Mucosa of rectum (tissue), 2 donors: ENCODE measurements around the gene AATF.

ENCODE experiments used
- H3K27ac ChIP-seq, 2 donors: one replicate each; pipeline ENCODE4 v1.7.0; 2013; ENCODE audit warnings: inconsistent platforms in 2 of 2, low read depth in 2 of 2, low read length in 2 of 2
- H3K27me3 ChIP-seq, 2 donors: one replicate each; pipeline ENCODE4 v1.7.0; 2013; ENCODE audit warnings: low read length in 2 of 2; ENCODE audit not compliant: control insufficient read depth in 2 of 2, insufficient read depth in 2 of 2
- H3K36me3 ChIP-seq, 2 donors: one replicate each; pipeline ENCODE4 v1.7.0; 2013; ENCODE audit warnings: low read length in 2 of 2; ENCODE audit not compliant: control insufficient read depth in 2 of 2, insufficient read depth in 2 of 2
- H3K4me1 ChIP-seq, 2 donors: one replicate each; pipeline ENCODE4 v1.7.0; 2013; ENCODE audit warnings: low read length in 2 of 2, mild to moderate bottlenecking in 1 of 2; ENCODE audit not compliant: control insufficient read depth in 2 of 2, insufficient read depth in 2 of 2
- H3K4me3 ChIP-seq, 2 donors: one replicate each; pipeline ENCODE4 v1.7.0; 2013; ENCODE audit warnings: low read length in 2 of 2
- H3K9ac ChIP-seq, 2 donors: one replicate each; pipeline ENCODE4 v1.7.0; 2013; ENCODE audit warnings: low read length in 2 of 2, low read depth in 1 of 2, mild to moderate bottlenecking in 1 of 2
- H3K9me3 ChIP-seq, 2 donors: one replicate each; pipeline ENCODE4 v1.7.0; 2013; ENCODE audit warnings: low read length in 2 of 2; ENCODE audit not compliant: control insufficient read depth in 2 of 2
- donor health status: healthy.
- donor health status: Normal muscosa, but diverticular disease.

Gene AATF

DNA sequence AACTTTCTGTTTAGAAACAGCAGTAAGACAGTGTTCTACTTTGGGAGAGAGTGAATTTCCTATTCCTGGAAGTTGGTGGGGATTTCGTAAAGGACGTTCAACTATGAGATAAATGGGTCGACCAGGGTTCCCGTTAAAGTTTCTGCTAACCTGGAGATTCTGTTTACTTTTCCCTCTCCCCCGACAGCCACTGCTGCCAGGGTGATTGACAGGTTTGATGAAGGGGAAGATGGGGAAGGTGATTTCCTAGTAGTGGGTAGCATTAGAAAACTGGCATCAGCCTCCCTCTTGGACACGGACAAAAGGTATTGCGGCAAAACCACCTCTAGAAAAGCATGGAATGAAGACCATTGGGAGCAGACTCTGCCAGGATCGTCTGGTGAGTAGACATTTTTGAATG lies 1.3 kb downstream of the AATF start:
- Histone ChIP-seq H3K9me3 (no peaks in the 10 kb centered on the region), H3K4me1 (peaks cover 13 to 15% of the 10 kb centered on the region in 2 donors), H3K27me3 (peaks cover 26% of the 10 kb centered on the region in 2 donors), H3K27ac (no peak overlapping the region), H3K4me3 (peak overlapping the region; percentile 91 to 93), H3K36me3 (peaks cover 28 to 34% of the 10 kb centered on the region in 2 donors), H3K9ac (peak overlapping the region; percentile 92 to 96)

DNA sequence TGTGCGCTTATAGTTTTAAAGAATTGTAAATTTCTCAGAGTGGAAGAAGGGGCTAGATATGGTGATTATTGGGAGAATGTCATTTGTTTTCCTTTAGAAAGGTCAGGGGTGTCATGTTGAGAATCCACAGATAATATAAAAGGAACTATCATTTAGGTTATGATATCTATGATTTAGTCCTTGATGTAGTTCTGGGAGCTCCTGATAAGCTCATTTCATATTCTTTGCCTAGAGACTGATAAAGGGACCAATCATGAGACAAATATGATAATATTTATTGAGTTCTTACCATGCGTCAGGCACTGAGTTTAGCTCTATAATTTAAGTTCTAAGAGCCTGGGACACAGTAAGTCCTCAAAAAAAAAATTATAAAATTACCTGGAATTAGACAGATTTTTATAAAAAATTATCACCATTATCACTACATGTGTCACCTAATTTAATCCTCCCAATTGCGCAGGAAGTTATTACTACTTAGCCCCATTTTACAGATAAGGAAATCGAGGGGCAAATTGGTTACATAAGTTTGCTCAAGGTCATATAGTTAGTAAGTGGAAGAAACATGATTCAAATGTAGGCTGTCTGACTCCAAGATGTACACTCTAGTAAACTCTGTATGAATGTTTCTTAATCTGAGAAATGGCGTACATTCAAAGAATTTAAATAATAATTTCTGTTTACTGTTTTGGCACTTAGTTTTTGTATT lies 2.5 kb downstream of the AATF start:
- Histone ChIP-seq H3K9ac (no peak overlapping the region), H3K9me3 (no peaks in the 10 kb centered on the region), H3K36me3 (peaks cover 39 to 44% of the 10 kb centered on the region in 2 donors), H3K4me1 (peaks cover 13 to 15% of the 10 kb centered on the region in 2 donors), H3K27me3 (peaks cover 15 to 18% of the 10 kb centered on the region in 2 donors), H3K27ac (no peak overlapping the region), H3K4me3 (no peak overlapping the region)

DNA sequence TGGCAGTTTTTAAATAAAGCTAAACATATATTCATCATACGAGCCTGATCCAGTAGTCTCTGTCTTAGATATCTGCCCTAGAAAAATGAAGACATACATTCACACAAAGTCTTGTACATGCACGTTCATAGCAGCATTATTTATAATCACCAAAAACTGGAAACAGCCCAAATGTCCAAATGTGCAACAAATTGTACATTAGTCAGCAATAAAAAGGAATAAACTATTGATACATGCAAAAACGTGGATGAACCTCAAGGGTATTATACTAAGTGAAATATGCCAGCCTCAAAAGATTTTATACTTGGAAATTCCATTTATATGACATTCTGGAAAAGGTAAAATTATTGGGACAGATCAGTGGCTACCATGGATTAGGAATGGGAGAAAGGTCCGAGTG lies 22.8 kb downstream of the AATF start:
- H3K9ac ChIP-seq: no peak overlapping the region
- no peaks in the 10 kb centered on the region for H3K4me1 ChIP-seq
- H3K27me3 ChIP-seq: no peaks in the 10 kb centered on the region
- peaks cover 4 to 6% of the 10 kb centered on the region in 2 donors for H3K36me3 ChIP-seq
- H3K9me3 ChIP-seq: no peaks in the 10 kb centered on the region
- no peak overlapping the region for H3K4me3 ChIP-seq
- no peak overlapping the region for H3K27ac ChIP-seq

DNA sequence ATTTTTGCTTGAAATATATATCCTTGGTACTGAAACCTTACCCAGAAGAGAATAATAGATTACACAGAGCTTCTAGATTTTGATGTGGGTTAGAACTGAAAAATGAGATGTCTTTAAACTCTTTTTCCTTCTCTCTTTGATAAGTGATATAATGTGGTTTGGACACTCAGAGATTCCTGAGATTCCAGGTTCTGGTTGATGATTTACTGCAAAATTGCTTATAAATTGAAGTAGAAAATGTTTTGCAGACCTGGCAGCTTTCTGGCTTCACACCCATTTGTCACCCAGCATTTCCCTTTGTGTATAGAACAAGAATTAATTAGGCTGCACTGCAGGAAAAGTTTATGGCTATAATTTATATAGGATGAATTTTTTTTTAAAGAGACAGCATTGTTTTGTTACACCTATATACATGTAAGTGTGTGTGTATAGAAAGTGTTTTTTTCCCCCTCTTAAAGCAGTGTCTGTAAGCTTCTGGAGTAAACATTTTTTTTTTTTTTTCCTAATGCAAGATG lies 23.5 kb downstream of the AATF start:
- Histone ChIP-seq H3K9ac (no peak overlapping the region), H3K36me3 (peaks cover 4 to 6% of the 10 kb centered on the region in 2 donors), H3K4me3 (no peak overlapping the region), H3K27me3 (no peaks in the 10 kb centered on the region), H3K27ac (no peak overlapping the region), H3K4me1 (no peaks in the 10 kb centered on the region), H3K9me3 (no peaks in the 10 kb centered on the region)

DNA sequence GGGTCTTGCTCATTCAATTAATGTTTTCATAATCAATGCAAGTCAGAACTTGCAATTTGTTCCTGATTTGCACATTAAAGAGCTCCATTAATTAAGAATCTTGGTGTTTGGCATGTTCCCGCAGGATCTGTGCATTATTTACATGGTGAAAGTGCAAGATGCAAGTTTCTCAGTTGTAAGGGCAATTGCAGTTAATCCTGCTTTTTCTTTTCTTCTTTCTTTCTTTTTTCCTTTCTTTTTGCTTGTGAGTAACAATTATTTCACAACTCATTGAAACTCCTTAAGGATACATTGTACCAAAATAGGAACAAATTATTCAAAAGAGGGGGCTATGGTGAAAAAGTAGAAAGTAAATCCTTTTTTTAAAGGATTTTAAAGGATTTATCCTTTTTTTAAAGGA lies 24.2 kb downstream of the AATF start:
- Histone ChIP-seq H3K9me3 (no peaks in the 10 kb centered on the region), H3K27me3 (no peaks in the 10 kb centered on the region), H3K36me3 (peaks cover 0 to 6% of the 10 kb centered on the region in 2 donors), H3K4me3 (no peak overlapping the region), H3K4me1 (no peaks in the 10 kb centered on the region), H3K27ac (no peak overlapping the region), H3K9ac (no peak overlapping the region)

DNA sequence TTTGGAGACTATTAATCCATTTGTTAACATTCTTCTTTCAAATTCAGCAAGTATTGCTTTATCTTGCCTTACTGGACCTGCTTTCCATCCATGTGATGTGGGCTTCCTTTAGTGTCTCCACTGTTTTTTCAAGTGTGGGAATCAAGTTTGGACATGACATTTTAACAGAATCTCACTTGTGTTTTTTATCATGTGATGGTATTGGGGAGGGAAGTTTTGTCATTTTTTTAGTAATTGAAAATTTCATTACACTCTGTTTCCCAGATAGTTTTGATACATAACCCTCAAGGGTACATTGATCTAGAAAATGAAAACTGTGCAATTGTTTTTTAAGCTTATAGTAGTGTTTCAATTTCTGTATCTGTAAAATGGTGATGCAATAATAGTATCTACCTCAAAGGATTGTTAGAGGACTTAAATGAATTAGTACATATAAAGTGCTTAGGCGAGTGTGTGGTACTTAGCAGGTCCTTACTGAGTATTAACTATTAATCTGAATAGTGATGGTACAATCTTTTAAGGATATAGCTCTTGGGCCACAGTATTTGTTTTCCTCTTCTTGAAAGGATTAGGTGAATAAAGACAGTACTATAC lies 27.3 kb downstream of the AATF start:
- no peak overlapping the region for H3K9ac ChIP-seq
- H3K36me3 ChIP-seq: no peaks in the 10 kb centered on the region

DNA sequence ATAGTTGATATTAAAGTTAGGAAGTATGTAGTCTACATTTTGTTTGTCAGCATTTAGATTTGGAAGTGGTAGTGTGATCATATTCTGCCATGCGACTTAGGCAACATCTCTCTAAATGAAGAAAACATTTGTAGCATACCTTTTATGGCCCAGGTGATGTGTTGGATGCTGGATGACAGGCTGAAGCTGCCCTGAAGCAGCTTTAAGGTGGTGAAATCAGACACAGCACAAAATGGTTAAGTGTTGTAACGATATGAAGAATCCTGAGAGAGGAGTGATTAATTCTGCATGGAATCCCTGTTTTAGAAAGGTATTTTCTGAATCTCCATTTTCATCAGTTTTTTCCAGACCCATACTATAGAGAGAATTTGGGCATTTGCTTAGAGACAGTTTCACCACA lies 28.3 kb downstream of the AATF start:
- H3K4me3 ChIP-seq: no peak overlapping the region
- H3K4me1 ChIP-seq: no peaks in the 10 kb centered on the region
- no peaks in the 10 kb centered on the region for H3K36me3 ChIP-seq
- H3K9ac ChIP-seq: no peak overlapping the region
- no peak overlapping the region for H3K27ac ChIP-seq
- H3K9me3 ChIP-seq: no peaks in the 10 kb centered on the region
- H3K27me3 ChIP-seq: no peaks in the 10 kb centered on the region

More for the DNA sequence above, 27.3 kb downstream of the AATF start:
- H3K4me3 ChIP-seq: no peak overlapping the region
- no peaks in the 10 kb centered on the region for H3K9me3 ChIP-seq
- no peaks in the 10 kb centered on the region for H3K4me1 ChIP-seq
- H3K27ac ChIP-seq: no peak overlapping the region
- no peaks in the 10 kb centered on the region for H3K27me3 ChIP-seq

DNA sequence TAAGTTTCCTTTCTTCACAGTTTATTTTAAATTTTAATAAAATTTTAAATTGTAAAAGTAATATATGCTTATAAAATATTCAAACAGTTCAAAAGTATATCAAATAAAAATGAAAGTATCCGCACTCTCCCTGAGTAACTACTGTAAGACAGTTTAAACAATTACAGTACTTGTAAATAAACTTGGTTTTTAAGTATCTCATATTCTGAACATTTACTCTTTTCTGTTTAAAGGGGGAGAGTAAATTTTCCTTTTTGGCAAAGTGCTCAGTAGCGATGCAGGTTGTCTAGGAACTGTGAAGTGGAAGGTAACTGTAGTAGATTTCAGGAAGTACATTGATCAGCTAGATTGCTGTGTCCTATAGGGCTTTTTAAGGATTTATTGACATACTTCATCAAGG lies 28.8 kb downstream of the AATF start:
- Histone ChIP-seq H3K9ac (no peak overlapping the region), H3K27me3 (no peaks in the 10 kb centered on the region), H3K27ac (no peak overlapping the region), H3K36me3 (no peaks in the 10 kb centered on the region), H3K4me3 (no peak overlapping the region), H3K4me1 (no peaks in the 10 kb centered on the region), H3K9me3 (no peaks in the 10 kb centered on the region)

DNA sequence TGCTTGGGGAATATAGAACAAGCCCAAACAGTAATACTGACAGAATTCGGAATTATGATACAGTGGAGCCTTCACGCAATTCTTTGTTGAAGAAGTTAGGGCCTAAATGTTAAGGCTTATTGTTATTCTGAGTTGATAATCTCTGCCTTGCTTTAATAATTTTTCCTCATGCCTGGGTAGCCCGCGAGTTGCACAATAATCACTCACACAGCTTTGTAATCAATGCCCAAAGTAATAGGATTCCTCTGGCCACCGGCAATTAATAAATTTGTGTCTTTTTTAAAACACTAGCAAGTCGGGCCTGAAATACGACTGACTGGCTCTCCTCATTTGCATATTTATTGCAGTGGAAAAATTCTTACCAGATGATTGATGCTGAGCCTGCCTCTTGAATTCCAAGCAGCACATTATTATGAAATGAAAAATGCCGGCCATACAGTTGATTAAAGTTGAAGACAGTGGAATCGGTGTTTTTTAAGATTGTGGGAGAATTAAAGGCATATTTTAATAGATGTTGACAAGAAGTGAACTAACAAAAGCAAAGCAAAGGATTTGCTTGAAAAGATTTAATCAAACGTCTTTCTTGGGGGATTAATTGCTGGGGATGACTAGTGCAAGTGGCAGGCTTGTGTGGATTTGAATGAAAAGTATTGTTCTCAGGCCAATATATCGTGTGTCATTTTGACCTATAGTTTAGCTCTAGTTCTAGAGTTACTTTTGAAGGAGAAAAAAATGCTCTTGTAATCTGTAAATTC lies 30.2 kb downstream of the AATF start:
- H3K4me3 ChIP-seq: no peak overlapping the region
- H3K4me1 ChIP-seq: no peaks in the 10 kb centered on the region
- H3K27me3 ChIP-seq: no peaks in the 10 kb centered on the region
- no peaks in the 10 kb centered on the region for H3K36me3 ChIP-seq
- H3K9ac ChIP-seq: no peak overlapping the region
- no peaks in the 10 kb centered on the region for H3K9me3 ChIP-seq
- no peak overlapping the region for H3K27ac ChIP-seq

DNA sequence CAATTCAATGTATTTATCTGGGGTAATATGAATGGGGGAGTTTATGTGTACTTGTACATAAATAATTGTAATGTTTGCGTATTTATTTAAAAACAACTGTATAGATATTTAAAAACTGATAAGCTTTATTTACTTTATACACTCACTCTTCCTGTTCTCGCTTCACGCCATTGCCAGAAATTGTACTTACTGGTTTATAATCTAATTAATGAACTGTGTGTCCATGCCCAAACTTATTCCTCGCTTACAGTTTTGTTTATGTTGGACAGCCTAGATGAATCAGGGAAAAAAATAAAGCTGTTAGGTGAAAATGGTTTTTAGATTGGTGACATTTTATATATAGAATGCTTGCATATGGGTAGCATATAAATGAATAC lies 30.8 kb downstream of the AATF start:
- Histone ChIP-seq H3K4me1 (no peaks in the 10 kb centered on the region), H3K27me3 (no peaks in the 10 kb centered on the region), H3K4me3 (no peak overlapping the region), H3K9me3 (no peaks in the 10 kb centered on the region), H3K9ac (no peak overlapping the region), H3K27ac (no peak overlapping the region), H3K36me3 (peaks cover 0 to 3% of the 10 kb centered on the region in 2 donors)
